Muscle of arm (tissue), 12 donors: ENCODE measurements around the gene UCMA. TPM values are rescaled to one million over a fixed set of nuclear protein-coding genes. Genes with fewer than 3 reads are reported as not detected.

Source experiments
- DNase-seq: peaks from one replicate; pipeline ENCODE4 v3.0.0-alpha.2; 2013
- polyA plus RNA-seq, 12 donors: library from polyadenylated mRNA; unstranded; fragments of 120-200 nt; gene quantifications; one replicate each; pipeline ENCODE4 v1.2.1, GENCODE V29; 2013; ENCODE audit not compliant: insufficient read length in 12 of 12

UCMA gene
- polyA plus RNA-seq, 12 donors: 0.68 to 2.6 (median 1.1) TPM; not detected in 2

GRCh38 chr10:13188593-13188992, 45.6 kb downstream of the UCMA start:
- DNase-seq: no peak

- DNase-seq: no peak
Observed at GRCh38 chr10:13187135-13187534, 47.0 kb downstream of the UCMA start.

- DNase-seq: no peak
Observed at GRCh38 chr10:13184730-13185514, 49.3 kb downstream of the UCMA start.

GRCh38 chr10:13184276-13184675, 49.9 kb downstream of the UCMA start:
- DNase-seq: no peak

GRCh38 chr10:13183625-13184024, 50.5 kb downstream of the UCMA start:
- DNase-seq: no peak

- DNase-seq: no peak
Observed at GRCh38 chr10:13182424-13182823, 51.8 kb downstream of the UCMA start.

GRCh38 chr10:13180788-13181187, 53.4 kb downstream of the UCMA start:
- DNase-seq: no peak

- no peak for DNase-seq
Observed at GRCh38 chr10:13173616-13174015, 60.6 kb downstream of the UCMA start.

Other genes with a start within 250 kb of the UCMA start
- 10 to 100 TPM in 11 of 12 donors, not detected in 1; 10.2 to 77.9 (median 20.6) TPM for gene CCDC3, start 232.7 kb downstream of the UCMA start, polyA plus RNA-seq
- gene OPTN, start 134.2 kb downstream of the UCMA start, polyA plus RNA-seq: 10 to 100 TPM in 11 of 12 donors, not detected in 1; 23.5 to 73.4 (median 33.1) TPM
- gene MCM10, start 72.8 kb downstream of the UCMA start, polyA plus RNA-seq: 10 to 100 TPM in 1 of 12 donors, 1 to 10 TPM in 10, not detected in 1; 3.9 to 11.1 (median 6.0) TPM
- 10 to 100 TPM in 11 of 12 donors, not detected in 1; 23.5 to 52.4 (median 41.6) TPM for gene PHYH, start 65.7 kb upstream of the UCMA start, polyA plus RNA-seq
- 10 to 100 TPM in 11 of 12 donors, not detected in 1; 47.0 to 84.3 (median 57.8) TPM for gene SEPHS1, start 113.9 kb upstream of the UCMA start, polyA plus RNA-seq